Tibial artery (tissue), 4 donors: ENCODE data around the gene ASAP2.

ENCODE experiments used
- DNase-seq, 2 donors: peaks; one replicate each; pipeline ENCODE4 v3.0.0-alpha.2; 2019
- H3K27ac ChIP-seq, 2 donors: fragments of 200-600 bp; sonication (generic) in 1 of 2; 1 replicate in 1 of 2; 2 replicates in 1 of 2; pipeline ENCODE4 v1.5.1; 2018 to 2019; ENCODE audit warnings: mild to moderate bottlenecking in 1 of 2
- H3K27me3 ChIP-seq, 2 donors: fragments of 200-600 bp; sonication (generic) in 1 of 2; one replicate each; pipeline versions ENCODE4 v1.5.1 to v1.6.0; 2016 to 2019
- H3K36me3 ChIP-seq, 3 donors: fragments of 200-600 bp; sonication (generic) in 2 of 3; one replicate each; pipeline ENCODE4 v1.5.1; 2016 to 2019; ENCODE audit warnings: mild to moderate bottlenecking in 2 of 3
- H3K4me1 ChIP-seq, 4 donors: fragments of 200-600 bp; sonication (generic) in 2 of 4; 1 replicate in 3 of 4; 2 replicates in 1 of 4; pipeline ENCODE4 v1.5.1; 2016 to 2019
- H3K4me3 ChIP-seq, 2 donors: fragments of 200-600 bp; sonication (generic) in 1 of 2; 1 replicate in 1 of 2; 2 replicates in 1 of 2; pipeline ENCODE4 v1.5.1; 2018 to 2019; ENCODE audit warnings: mild to moderate bottlenecking in 2 of 2
- H3K9me3 ChIP-seq, 3 donors: fragments of 200-600 bp; sonication (generic) in 1 of 3; one replicate each; pipeline ENCODE4 v1.5.1; 2016 to 2019
- CTCF ChIP-seq, 2 experiments: fragments of 200-600 bp in 1 of 2; fragments of 450-650 bp in 1 of 2; IDR thresholded peaks; one replicate each; pipeline ENCODE4 v1.5.1; 2017 to 2019; ENCODE audit warnings: antibody characterized with exemption in 2 of 2, mild to moderate bottlenecking in 1 of 2, moderate library complexity in 1 of 2
- intact Hi-C: fragments of 100-400 bp; cut with DNase I; formaldehyde crosslinking; loops from one replicate; pipeline ENCODE4 v1.15.0; 2023; ENCODE audit warnings: low total_unique reads

Gene ASAP2

GRCh38 chr2:9412781-9413180 is 206.2 kb downstream of the ASAP2 start:
- Histone ChIP-seq H3K36me3 (peaks cover 0 to 52% (median 14%) of the 10 kb centered on the region in 3 donors), H3K4me1 (peaks cover 0 to 11% (median 0%) of the 10 kb centered on the region in 4 donors)

GRCh38 chr2:9415516-9416169 is 209.0 kb downstream of the ASAP2 start:
- H3K9me3 ChIP-seq = no peaks in the 10 kb centered on the region
- H3K4me1 ChIP-seq = peaks cover 0 to 13% (median 9%) of the 10 kb centered on the region in 4 donors
- H3K36me3 ChIP-seq = peaks cover 0 to 42% (median 14%) of the 10 kb centered on the region in 3 donors
- TF ChIP-seq CTCF (IDR thresholded peaks at IDR 0.05) = no peak
- intact Hi-C loops = no loop called here
- no peaks in the 10 kb centered on the region for H3K27me3 ChIP-seq
- H3K27ac ChIP-seq = no peak overlapping the region
- no peak for DNase-seq
- H3K4me3 ChIP-seq = no peak overlapping the region

More at GRCh38 chr2:9412781-9413180, 206.2 kb downstream of the ASAP2 start:
- Histone ChIP-seq H3K4me3 (no peak overlapping the region), H3K27me3 (no peaks in the 10 kb centered on the region), H3K9me3 (no peaks in the 10 kb centered on the region), H3K27ac (no peak overlapping the region)
- intact Hi-C loops = no loop called here
- DNase-seq = no peak
- no peak for TF ChIP-seq CTCF (IDR thresholded peaks at IDR 0.05)

- Histone ChIP-seq H3K4me3 (no peak overlapping the region), H3K36me3 (peaks cover 0 to 34% (median 9%) of the 10 kb centered on the region in 3 donors), H3K27ac (no peak overlapping the region), H3K27me3 (no peaks in the 10 kb centered on the region), H3K4me1 (peaks cover 0 to 17% (median 13%) of the 10 kb centered on the region in 4 donors), H3K9me3 (no peaks in the 10 kb centered on the region)
- DNase-seq = no peak
- intact Hi-C loops = no loop called here
- no peak for TF ChIP-seq CTCF (IDR thresholded peaks at IDR 0.05)
Measured at GRCh38 chr2:9416267-9416961, 209.8 kb downstream of the ASAP2 start.

GRCh38 chr2:9416962-9417316 is 210.3 kb downstream of the ASAP2 start:
- Histone ChIP-seq H3K36me3 (peaks cover 0 to 29% (median 4%) of the 10 kb centered on the region in 3 donors), H3K4me1 (peaks cover 0 to 23% (median 18%) of the 10 kb centered on the region in 4 donors), H3K4me3 (no peak overlapping the region), H3K27me3 (no peaks in the 10 kb centered on the region), H3K27ac (no peak overlapping the region), H3K9me3 (no peaks in the 10 kb centered on the region)
- intact Hi-C loops = no loop called here
- TF ChIP-seq CTCF (IDR thresholded peaks at IDR 0.05) = no peak
- no peak for DNase-seq

GRCh38 chr2:9417725-9418124 is 211.1 kb downstream of the ASAP2 start:
- intact Hi-C loops = no loop called here

More at GRCh38 chr2:9417725-9418124, 211.1 kb downstream of the ASAP2 start:
- Histone ChIP-seq H3K27ac (no peak overlapping the region), H3K4me3 (no peak overlapping the region), H3K27me3 (no peaks in the 10 kb centered on the region), H3K4me1 (peaks cover 0 to 27% (median 22%) of the 10 kb centered on the region in 4 donors), H3K9me3 (no peaks in the 10 kb centered on the region), H3K36me3 (peaks cover 0 to 21% (median 0%) of the 10 kb centered on the region in 3 donors)
- TF ChIP-seq CTCF (IDR thresholded peaks at IDR 0.05) = no peak
- no peak for DNase-seq
